Measurements from ENCODE around the gene OR10S1.

GRCh38 chr11:123976770-123977560, 616 bp downstream of the OR10S1 start:
- TF ChIP-seq CTCF (IDR thresholded peaks at IDR 0.05; ENCODE audit: insufficient read depth, low read length), result no peak
- TF ChIP-seq POLR2AphosphoS5 (IDR thresholded peaks at IDR 0.05; ENCODE audit: low read depth), result no peak
- no peak for TF ChIP-seq REST (IDR thresholded peaks at IDR 0.05; ENCODE audit: insufficient replicate concordance, low read depth)
- TF ChIP-seq GABPA (IDR thresholded peaks at IDR 0.05; ENCODE audit: low read depth), result no peak

Measured in HL-60 (cell line).